Astrocyte (in vitro differentiated cells and primary cell): Measurements from ENCODE around the gene STOML1.

Source experiments
- CTCF ChIP-seq: IDR thresholded peaks from 2 replicates; pipeline ENCODE4 v1.5.1; 2011; ENCODE audit warnings: low read depth, mild to moderate bottlenecking, inconsistent platforms, low read length, moderate library complexity; ENCODE audit not compliant: insufficient read depth
- EZH2 ChIP-seq: IDR thresholded peaks from 2 replicates; pipeline ENCODE4 v1.6.1; 2012; ENCODE audit warnings: mild to moderate bottlenecking, low read length, inconsistent platforms; ENCODE audit not compliant: insufficient read depth

GRCh38 chr15:73937726-73938125 is 54.4 kb downstream of the STOML1 start:
- TF ChIP-seq CTCF (no peak), EZH2 (no peak)
